ENCODE measurements around the gene ADK. TPM values are rescaled to one million over a fixed set of nuclear protein-coding genes. Genes with fewer than 3 reads are reported as not detected.

Gene ADK
- total and polyA plus RNA-seq, 2 of the 13 experiments (the other 11 are each of a cell fraction or from before 2014, with no cell fraction given), result 48.6 to 79.1 TPM

- in situ Hi-C loops (cut with HindIII; ENCODE audit: extremely low pct_ligation_motif_present, low pct_unique_long_range_greater_than_20kb), result no loop called here
- H3K4me2 ChIP-seq (ENCODE audit: low read depth, low read length), result no peak overlapping the region
- intact Hi-C loops (cut with micrococcal nuclease; ENCODE audit: unreplicated experiment), result no loop called here
- H3K9me3 ChIP-seq (ENCODE audit: low read length), result no peaks in the 10 kb centered on the region
- 100% methylated on average over 2 of the region's 2 CpGs for WGBS (ENCODE audit: low lambda C conversion rate)
- CTCF ChIA-PET (ENCODE audit: low intra/inter-chr PET ratio, low total read pairs), result no interaction called here
- ATAC-seq (no peak), FAIRE-seq (no peak), DNase-seq (ENCODE audit: low spot score) (no peak)
- no peaks in the 10 kb centered on the region; a peak in 1 of 5 replicates for H3K27me3 ChIP-seq (ENCODE audit: control insufficient read depth in 1 of 2, insufficient read depth in 2 of 2, low read length in 2 of 2)
- no peak overlapping the region for H3K4me3 ChIP-seq (replicated peaks in 1 of 3; ENCODE audit: insufficient read depth in 1 of 3, low read depth in 2 of 3, low read length in 3 of 3)
- no peak overlapping the region for H2AFZ ChIP-seq (ENCODE audit: low read length)
- no peaks in the 10 kb centered on the region for H3K79me2 ChIP-seq (ENCODE audit: insufficient read depth, low read length)
- no peak for TF ChIP-seq ZNF337 (CRISPR knock-in tag; IDR thresholded peaks at IDR 0.05; ENCODE audit: borderline replicate concordance, low read depth)
- H3K36me3 ChIP-seq (replicated peaks in 1 of 2; ENCODE audit: control insufficient read depth in 1 of 2, insufficient read depth in 2 of 2, low read length in 2 of 2), result peaks cover 0 to 14% of the 10 kb centered on the region in 2 experiments; a peak in 2 of 5 replicates
- H3K27ac ChIP-seq (ENCODE audit: extremely low read length, insufficient read depth, low read length), result no peak overlapping the region
- no peak overlapping the region for H3K9ac ChIP-seq (ENCODE audit: insufficient read depth, low read depth, low read length)
- no TSS peak for BruUV-seq (replicated peaks)
- POLR2A ChIA-PET, result no interaction called here
- H3K4me1 ChIP-seq (ENCODE audit: insufficient read depth, low read length), result no peaks in the 10 kb centered on the region
- no peaks in the 10 kb centered on the region for H4K20me1 ChIP-seq (ENCODE audit: insufficient read depth, low read length)
Measured at GRCh38 chr10:74600170-74600569, 449.1 kb downstream of the ADK start.

- CTCF ChIA-PET (ENCODE audit: low intra/inter-chr PET ratio, low total read pairs), result no interaction called here
- in situ Hi-C loops (cut with HindIII; ENCODE audit: extremely low pct_ligation_motif_present, low pct_unique_long_range_greater_than_20kb), result no loop called here
- ATAC-seq, result no peak
- TF ChIP-seq DRAP1 (CRISPR knock-in tag; IDR thresholded peaks at IDR 0.05) (no peak), NFE2L1 (CRISPR knock-in tag; IDR thresholded peaks at IDR 0.05; ENCODE audit: borderline replicate concordance) (no peak), BATF2 (CRISPR knock-in tag; IDR thresholded peaks at IDR 0.05) (no peak), FOXA1 (IDR thresholded peaks at IDR 0.05) (no peak), FOXA1 (CRISPR knock-in tag; IDR thresholded peaks at IDR 0.05) (no peak), PHB2 (IDR thresholded peaks at IDR 0.05; ENCODE audit: partially characterized antibody) (no peak), TBP (CRISPR knock-in tag; IDR thresholded peaks at IDR 0.05) (no peak), ZNF251 (CRISPR knock-in tag; IDR thresholded peaks at IDR 0.05) (no peak), TCF12 (IDR thresholded peaks at IDR 0.05) (no peak), TCF12 (CRISPR knock-in tag; IDR thresholded peaks at IDR 0.05) (no peak), ZNF17 (CRISPR knock-in tag; IDR thresholded peaks at IDR 0.05) (no peak), UBTF (CRISPR knock-in tag; IDR thresholded peaks at IDR 0.05) (no peak), FOXA3 (CRISPR knock-in tag; IDR thresholded peaks at IDR 0.05) (no peak), ZGPAT (CRISPR knock-in tag; IDR thresholded peaks at IDR 0.05) (no peak), XRCC5 (optimal IDR thresholded peaks at IDR 0.05; ENCODE audit: low read length) (no peak), ZNF549 (CRISPR knock-in tag; IDR thresholded peaks at IDR 0.05) (no peak)
Measured at GRCh38 chr10:74602576-74602975, 451.6 kb downstream of the ADK start.

More at GRCh38 chr10:74602576-74602975, 451.6 kb downstream of the ADK start:
- no TSS peak for BruUV-seq (replicated peaks)
- Histone ChIP-seq H3K27me3 (ENCODE audit: control insufficient read depth in 1 of 2, insufficient read depth in 2 of 2, low read length in 2 of 2) (no peaks in the 10 kb centered on the region; a peak in 1 of 5 replicates), H4K20me1 (ENCODE audit: insufficient read depth, low read length) (no peaks in the 10 kb centered on the region), H3K27ac (ENCODE audit: extremely low read length, insufficient read depth, low read length) (no peak overlapping the region), H3K4me2 (ENCODE audit: low read depth, low read length) (no peak overlapping the region), H3K9me3 (ENCODE audit: low read length) (no peaks in the 10 kb centered on the region), H2AFZ (ENCODE audit: low read length) (no peak overlapping the region), H3K4me1 (ENCODE audit: insufficient read depth, low read length) (no peaks in the 10 kb centered on the region), H3K4me3 (replicated peaks in 1 of 3; ENCODE audit: insufficient read depth in 1 of 3, low read depth in 2 of 3, low read length in 3 of 3) (no peak overlapping the region), H3K36me3 (replicated peaks in 1 of 2; ENCODE audit: control insufficient read depth in 1 of 2, insufficient read depth in 2 of 2, low read length in 2 of 2) (peaks cover 0 to 14% of the 10 kb centered on the region in 2 experiments; a peak in 2 of 5 replicates), H3K79me2 (ENCODE audit: insufficient read depth, low read length) (no peaks in the 10 kb centered on the region), H3K9ac (ENCODE audit: insufficient read depth, low read depth, low read length) (no peak overlapping the region)
- intact Hi-C loops (cut with micrococcal nuclease; ENCODE audit: unreplicated experiment), result no loop called here
- FAIRE-seq (no peak), DNase-seq (ENCODE audit: low spot score) (no peak)
- WGBS (ENCODE audit: low lambda C conversion rate), result 92% methylated on average over 2 of the region's 2 CpGs
- POLR2A ChIA-PET, result no interaction called here
